Skin of body (tissue), 2 donors: ENCODE results near the gene TACC2. TPM values are rescaled to one million over a fixed set of nuclear protein-coding genes. Genes with fewer than 3 reads are reported as not detected.
"Not testable (repeated sequence)": the region's sequence is repeated elsewhere in the genome, so short reads cannot be mapped to it uniquely, and the experiment has no call there.

ENCODE experiments used
- DNase-seq: peaks from one replicate; lab custom pipeline; 2025; lab: John Stamatoyannopoulos, UW
- total RNA-seq: library from RNA; depleted of rRNA; stranded (reverse); fragments of >200 nt; gene quantifications from one replicate; pipeline ENCODE4 v1.2.3, GENCODE V29; 2014

Gene TACC2
- total RNA-seq, 1 donor from 2014 or later: 40.2 TPM

- no peak for DNase-seq
Measured at GRCh38 chr10:121983852-121984251, 5.1 kb upstream of the TACC2 start.

- no peak for DNase-seq
Measured at GRCh38 chr10:121984463-121984862, 4.5 kb upstream of the TACC2 start.

DNA sequence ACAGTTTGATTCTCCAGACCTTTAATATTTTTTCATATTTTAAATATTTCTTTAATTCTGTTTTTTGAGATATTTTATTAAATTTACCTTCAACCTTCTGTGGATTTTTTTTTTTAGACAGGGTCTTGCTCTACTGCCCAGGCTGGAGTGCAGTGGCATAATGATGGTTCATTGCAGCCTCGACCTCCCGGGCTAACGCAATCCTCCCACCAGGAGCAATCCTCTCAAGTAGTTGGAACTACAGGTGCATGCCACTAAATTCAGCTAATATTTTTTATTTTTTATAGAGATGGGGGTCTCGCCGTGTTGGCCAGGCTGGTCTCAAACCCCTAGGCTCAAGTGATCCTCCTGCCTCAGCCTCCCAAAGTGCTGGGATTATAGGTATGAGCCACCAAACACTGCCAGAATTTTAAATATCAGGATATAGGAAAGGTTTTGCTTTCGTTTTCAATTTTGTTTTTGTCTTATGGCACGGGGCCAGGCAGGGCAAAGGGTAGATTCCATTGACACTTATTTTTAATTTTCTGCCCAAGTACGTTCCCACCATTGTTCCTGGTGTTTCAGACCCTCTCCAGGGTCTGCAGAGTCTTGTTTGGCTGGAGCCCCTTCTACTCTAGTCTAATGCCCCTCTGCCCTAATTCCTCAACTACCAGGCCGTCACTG, 1.2 kb downstream of the TACC2 start:
- DNase-seq: no peak

GRCh38 chr10:121991727-121992126, 2.8 kb downstream of the TACC2 start:
- DNase-seq: not testable (repeated sequence)

- no peak for DNase-seq
Measured at GRCh38 chr10:121994429-121994941, 5.5 kb downstream of the TACC2 start.

DNA sequence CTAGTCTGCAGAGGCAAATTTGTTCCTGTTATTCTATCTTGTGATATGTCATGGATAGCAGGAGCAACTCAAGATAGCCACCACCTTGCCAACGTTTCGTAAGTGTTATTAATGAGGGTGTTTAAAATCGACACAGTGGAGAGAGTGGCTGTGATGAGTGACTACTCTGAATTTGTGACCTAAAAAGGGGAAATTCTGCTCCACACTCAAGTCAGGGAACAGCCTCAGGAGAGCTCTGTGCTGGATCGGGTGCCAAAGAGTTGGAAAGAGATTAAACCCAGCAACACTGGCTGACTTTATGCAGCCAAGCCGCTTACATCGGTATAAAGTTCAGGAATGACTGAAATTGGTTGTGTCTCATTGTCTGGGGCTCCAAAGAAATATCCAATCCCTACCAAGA, 9.5 kb downstream of the TACC2 start:
- no peak for DNase-seq

DNA sequence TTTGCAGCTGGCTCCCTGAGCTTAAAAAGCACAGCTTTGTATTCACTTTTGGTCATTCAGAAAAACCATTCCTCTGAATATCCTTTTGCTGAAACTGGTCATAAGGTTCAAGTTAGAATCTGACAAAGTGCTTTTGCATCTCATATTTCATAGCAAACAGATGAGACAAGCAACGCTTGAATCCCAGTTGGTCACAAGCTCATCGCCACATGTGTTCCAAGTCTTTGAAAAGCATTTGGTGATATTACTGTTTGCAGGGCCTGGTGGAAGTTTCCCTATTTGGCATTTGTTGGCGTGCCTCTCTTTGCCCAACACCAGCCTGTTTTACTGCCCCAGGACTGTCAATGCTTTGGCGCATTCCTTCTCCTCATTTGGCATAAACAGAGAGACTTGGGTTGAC, 10.3 kb downstream of the TACC2 start:
- no peak for DNase-seq

DNA sequence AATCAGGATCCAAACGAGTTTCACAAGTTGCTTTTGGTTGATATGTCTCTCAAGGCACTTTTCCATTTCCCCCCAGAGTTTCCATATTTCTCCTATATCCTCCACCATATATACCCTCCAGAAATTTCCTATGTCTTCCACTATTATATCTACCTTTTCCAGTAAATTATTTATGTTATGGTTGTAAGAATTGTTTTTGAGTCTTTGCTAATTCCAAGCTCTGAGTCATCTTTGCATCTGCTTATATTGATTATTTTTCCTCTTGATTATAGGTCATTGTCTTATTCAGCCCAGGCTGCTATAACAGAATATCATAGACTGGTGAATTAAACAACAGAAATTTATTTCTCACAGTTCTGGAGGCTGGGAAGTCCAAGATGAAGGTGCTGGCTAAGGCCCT, 12.7 kb downstream of the TACC2 start:
- DNase-seq: no peak

DNA sequence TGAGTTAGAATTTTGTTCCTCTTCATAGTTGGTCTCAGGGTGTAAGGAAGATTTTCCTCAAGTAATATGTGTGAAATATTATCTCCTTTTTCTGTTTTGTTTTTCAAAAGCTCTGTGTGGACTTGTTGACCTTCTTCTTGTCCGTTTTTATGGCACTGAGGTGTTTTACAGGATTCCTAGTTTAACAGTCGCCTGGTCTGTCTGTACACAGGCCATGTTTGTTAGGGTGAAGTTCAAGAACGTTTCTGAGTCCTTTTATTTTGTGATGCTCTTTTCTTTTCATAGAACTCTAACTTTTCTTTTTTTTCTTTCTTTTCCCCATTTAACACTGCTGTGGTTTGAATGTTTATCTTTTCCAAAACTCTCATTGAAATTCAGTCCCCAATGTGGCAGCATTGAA, 18.5 kb downstream of the TACC2 start:
- DNase-seq: no peak

DNA sequence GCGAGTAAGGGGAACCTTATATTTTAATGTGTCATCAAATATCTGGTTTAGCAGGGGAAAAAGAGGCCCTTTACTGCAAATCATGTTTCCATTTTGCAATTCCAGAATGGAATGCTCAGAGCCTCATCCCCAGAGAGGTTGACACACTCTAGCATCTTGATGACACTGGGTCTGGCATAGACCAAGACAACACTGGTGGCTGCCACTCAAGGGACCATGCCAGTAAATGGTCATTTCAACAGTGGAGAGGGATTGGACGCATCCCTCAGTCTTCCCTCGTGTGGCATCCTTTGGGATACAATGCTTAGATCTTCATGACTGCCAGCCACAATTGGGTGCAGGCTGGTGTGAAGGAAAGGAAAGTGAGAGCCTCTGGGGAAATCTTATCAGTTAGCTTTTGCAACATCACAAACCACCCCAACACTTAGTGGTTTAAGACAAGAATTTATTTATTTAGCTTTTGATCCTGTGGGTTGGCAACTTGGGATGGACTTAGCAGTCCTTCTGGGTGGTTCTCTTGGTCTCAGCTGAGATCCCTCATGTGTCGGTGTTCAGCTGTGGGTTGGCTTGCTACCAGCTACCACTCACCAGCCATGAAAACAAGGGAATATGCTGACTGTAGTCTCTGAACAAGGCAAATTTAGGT, 21.6 kb downstream of the TACC2 start:
- peak; percentile 33 for DNase-seq

DNA sequence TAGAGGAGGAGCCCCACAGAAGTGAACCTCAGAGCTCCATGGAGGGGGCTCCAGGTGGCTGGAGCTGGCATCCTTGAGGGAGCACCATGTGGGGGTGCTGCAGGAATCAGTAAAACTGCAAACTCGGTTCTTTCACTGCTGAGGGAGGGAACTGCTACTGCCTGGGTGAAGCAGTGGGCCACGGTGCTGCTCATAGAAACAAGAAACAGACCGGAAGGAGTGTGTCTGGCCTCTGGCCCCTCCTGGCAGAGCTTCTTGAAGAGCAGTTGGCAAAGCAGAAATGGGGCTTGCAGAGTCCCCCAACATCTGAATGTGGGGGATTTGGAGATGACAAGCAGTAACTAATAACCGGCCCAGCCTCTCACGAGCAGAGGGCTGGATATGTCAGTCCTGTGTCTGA, 23.8 kb downstream of the TACC2 start:
- DNase-seq: no peak

- DNase-seq: no peak
Measured at GRCh38 chr10:122013311-122013780, 24.4 kb downstream of the TACC2 start.

- no peak for DNase-seq
Measured at GRCh38 chr10:122014652-122015248, 25.8 kb downstream of the TACC2 start.

DNA sequence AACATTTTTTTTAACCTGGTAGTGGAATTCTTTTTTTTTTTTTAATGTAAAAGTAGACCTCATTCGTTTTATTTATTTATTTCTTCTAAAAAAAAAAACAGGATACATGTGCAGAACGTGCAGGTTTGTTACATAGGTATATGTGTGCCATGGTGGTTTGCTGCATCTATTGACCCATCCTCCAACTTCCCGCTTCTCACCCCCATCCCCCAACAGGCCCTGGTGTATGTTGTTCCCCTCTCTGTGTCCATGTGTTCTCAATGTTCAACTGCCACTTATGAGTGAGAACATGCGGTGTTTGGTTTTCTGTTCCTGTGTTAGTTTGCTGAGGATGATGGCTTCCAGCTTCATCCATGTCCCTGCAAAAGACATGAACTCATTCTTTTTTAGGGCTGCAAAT, 29.0 kb downstream of the TACC2 start:
- DNase-seq: not testable (repeated sequence)

- no peak for DNase-seq
Measured at GRCh38 chr10:122018491-122018890, 29.5 kb downstream of the TACC2 start.

DNA sequence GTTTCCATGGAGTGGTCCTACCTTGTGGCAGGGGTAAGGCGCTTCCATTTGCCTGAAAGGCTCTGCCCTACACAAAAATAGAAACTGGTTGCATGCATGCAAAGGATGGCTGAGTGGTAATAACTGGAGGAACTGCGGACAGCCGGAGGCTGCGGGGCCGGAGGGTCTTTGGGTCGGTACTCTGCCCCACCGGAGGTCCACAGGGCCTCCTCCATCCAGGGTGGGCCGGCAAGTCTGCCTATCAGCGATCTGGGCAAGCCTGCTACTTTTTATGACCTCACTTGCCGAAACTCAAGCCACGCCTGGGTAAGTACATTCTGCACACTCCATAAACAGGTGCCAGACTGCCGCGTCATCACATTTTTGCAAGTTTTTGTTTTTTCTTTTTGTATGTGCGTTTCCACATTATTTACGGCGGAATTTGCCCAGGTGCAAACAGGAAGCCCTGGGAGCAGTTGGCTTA, 30.0 kb downstream of the TACC2 start:
- no peak for DNase-seq

GRCh38 chr10:122019414-122019975, 30.5 kb downstream of the TACC2 start:
- no peak for DNase-seq

DNA sequence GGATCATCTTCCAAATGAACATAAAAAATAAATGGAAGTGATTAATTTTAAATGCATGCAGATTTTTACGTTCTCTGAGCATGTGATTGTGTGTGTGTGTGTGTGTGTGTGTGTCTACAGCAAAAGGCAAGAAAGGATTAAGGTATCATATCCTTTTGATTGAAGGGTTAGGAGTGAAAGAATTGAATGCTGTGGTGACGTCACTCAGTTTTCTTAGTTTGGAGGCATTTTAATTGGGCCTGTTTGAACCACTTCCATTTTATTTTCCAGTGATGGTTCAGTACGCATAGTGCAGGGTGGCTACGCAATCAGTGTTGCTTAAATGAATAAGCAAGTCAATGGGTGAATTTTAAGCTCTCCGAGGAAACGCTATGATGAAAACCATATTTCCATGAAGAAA, 31.3 kb downstream of the TACC2 start:
- DNase-seq: peak; percentile 21

- peak; percentile 93 for DNase-seq
Measured at GRCh38 chr10:122021379-122021778, 32.4 kb downstream of the TACC2 start.

DNA sequence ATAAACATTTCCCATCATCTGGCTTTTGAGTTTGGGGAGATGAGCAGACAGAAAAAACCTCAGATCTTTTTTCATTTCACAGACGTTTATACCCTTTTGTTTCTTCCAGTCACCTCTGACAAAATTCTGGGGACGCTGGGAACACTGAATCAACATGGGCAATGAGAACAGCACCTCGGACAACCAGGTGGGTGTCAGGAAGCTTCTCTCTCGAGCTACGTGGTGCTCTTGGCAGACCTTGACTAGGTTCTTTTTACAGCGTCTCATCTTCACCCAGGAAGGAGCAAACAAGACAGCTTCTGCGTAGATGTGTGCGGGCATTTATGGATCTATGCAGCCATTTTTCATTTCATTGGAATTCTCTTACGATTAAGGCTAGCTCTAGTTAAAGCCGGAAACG, 32.9 kb downstream of the TACC2 start:
- no peak for DNase-seq

DNA sequence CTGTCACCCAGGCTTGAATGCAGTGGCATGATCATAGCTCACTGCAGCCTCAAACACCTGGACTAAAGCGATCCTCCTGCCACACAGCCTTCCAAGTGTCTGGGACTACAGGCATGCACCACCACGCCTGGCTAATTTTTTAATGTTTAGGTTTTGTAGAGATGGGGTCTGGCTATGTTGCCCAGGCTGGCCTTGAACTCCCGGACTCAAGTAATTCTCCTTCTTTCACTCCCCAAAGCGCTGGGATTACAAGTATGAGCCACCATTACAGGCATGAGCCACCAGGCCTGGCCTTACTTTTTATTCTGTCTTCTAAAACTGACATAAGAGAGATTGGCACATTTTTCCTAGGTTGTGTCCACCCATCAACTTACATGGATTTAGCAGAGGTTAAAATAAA, 33.3 kb downstream of the TACC2 start:
- DNase-seq: no peak

- not testable (repeated sequence) for DNase-seq
Measured at GRCh38 chr10:122023257-122023656, 34.3 kb downstream of the TACC2 start.
